ENCODE data around the gene ANKS1B. TPM values are rescaled to one million over a fixed set of nuclear protein-coding genes. Genes with fewer than 3 reads are reported as not detected.

ANKS1B gene
- total RNA-seq, 1 donor from 2014 or later: 2.3 TPM

- DNase-seq (ENCODE audit: low spot score): no peak
- H3K36me3 Mint-ChIP-seq (ENCODE audit: low read depth): no peaks in the 10 kb centered on the region
- H3K27me3 Mint-ChIP-seq (ENCODE audit: low read depth): peaks cover 14% of the 10 kb centered on the region
- H3K27ac Mint-ChIP-seq (ENCODE audit: unreplicated experiment): no peak overlapping the region
- no peak for TF ChIP-seq CTCF (IDR thresholded peaks at IDR 0.05)
- H3K9me3 Mint-ChIP-seq (ENCODE audit: low read depth): peaks cover 23% of the 10 kb centered on the region
- H3K4me1 Mint-ChIP-seq (ENCODE audit: low read depth): no peaks in the 10 kb centered on the region
- H3K4me3 Mint-ChIP-seq (ENCODE audit: unreplicated experiment): no peak overlapping the region
Measured at GRCh38 chr12:98985156-98985555, 999.6 kb downstream of the ANKS1B start.

- no peak for TF ChIP-seq CTCF (IDR thresholded peaks at IDR 0.05)
- Mint-ChIP-seq H3K4me1 (ENCODE audit: low read depth) (no peaks in the 10 kb centered on the region), H3K9me3 (ENCODE audit: low read depth) (peaks cover 23% of the 10 kb centered on the region), H3K27me3 (ENCODE audit: low read depth) (peaks cover 9% of the 10 kb centered on the region), H3K27ac (ENCODE audit: unreplicated experiment) (no peak overlapping the region), H3K4me3 (ENCODE audit: unreplicated experiment) (no peak overlapping the region), H3K36me3 (ENCODE audit: low read depth) (no peaks in the 10 kb centered on the region)
- no peak for DNase-seq (ENCODE audit: low spot score)
Measured at GRCh38 chr12:98983647-98984046, 1001.1 kb downstream of the ANKS1B start.

- H3K27ac Mint-ChIP-seq (ENCODE audit: unreplicated experiment): no peak overlapping the region
- no peaks in the 10 kb centered on the region for H3K36me3 Mint-ChIP-seq (ENCODE audit: low read depth)
- DNase-seq (ENCODE audit: low spot score): no peak
- TF ChIP-seq CTCF (IDR thresholded peaks at IDR 0.05): no peak
- H3K4me3 Mint-ChIP-seq (ENCODE audit: unreplicated experiment): no peak overlapping the region
- peaks cover 14% of the 10 kb centered on the region for H3K9me3 Mint-ChIP-seq (ENCODE audit: low read depth)
- peaks cover 12% of the 10 kb centered on the region for H3K27me3 Mint-ChIP-seq (ENCODE audit: low read depth)
- H3K4me1 Mint-ChIP-seq (ENCODE audit: low read depth): no peaks in the 10 kb centered on the region
Measured at GRCh38 chr12:98980508-98980907, 1004.2 kb downstream of the ANKS1B start.

- TF ChIP-seq CTCF (IDR thresholded peaks at IDR 0.05): no peak
- Mint-ChIP-seq H3K9me3 (ENCODE audit: low read depth) (peaks cover 5% of the 10 kb centered on the region), H3K4me3 (ENCODE audit: unreplicated experiment) (no peak overlapping the region), H3K27ac (ENCODE audit: unreplicated experiment) (no peak overlapping the region), H3K36me3 (ENCODE audit: low read depth) (no peaks in the 10 kb centered on the region), H3K4me1 (ENCODE audit: low read depth) (no peaks in the 10 kb centered on the region), H3K27me3 (ENCODE audit: low read depth) (peaks cover 12% of the 10 kb centered on the region)
- DNase-seq (ENCODE audit: low spot score): no peak
Measured at GRCh38 chr12:98977186-98977585, 1007.5 kb downstream of the ANKS1B start.

GRCh38 chr12:98974767-98975381, 1009.9 kb downstream of the ANKS1B start:
- H3K4me1 Mint-ChIP-seq (ENCODE audit: low read depth): no peaks in the 10 kb centered on the region
- no peaks in the 10 kb centered on the region for H3K9me3 Mint-ChIP-seq (ENCODE audit: low read depth)
- DNase-seq (ENCODE audit: low spot score): no peak
- no peak overlapping the region for H3K27ac Mint-ChIP-seq (ENCODE audit: unreplicated experiment)
- H3K36me3 Mint-ChIP-seq (ENCODE audit: low read depth): no peaks in the 10 kb centered on the region
- H3K4me3 Mint-ChIP-seq (ENCODE audit: unreplicated experiment): no peak overlapping the region
- H3K27me3 Mint-ChIP-seq (ENCODE audit: low read depth): peaks cover 12% of the 10 kb centered on the region
- TF ChIP-seq CTCF (IDR thresholded peaks at IDR 0.05): no peak
